SH-SY5Y (cell line): Measurements from ENCODE around the gene LDLRAD2.

Source experiments
- GATA2 ChIP-seq: IDR thresholded peaks from 2 replicates; pipeline ENCODE4 v1.6.1; 2011; ENCODE audit warnings: mild to moderate bottlenecking, low read depth, low read length
- GATA3 ChIP-seq: IDR thresholded peaks from 2 replicates; pipeline ENCODE4 v1.6.1; 2011; ENCODE audit warnings: low read depth, mild to moderate bottlenecking, low read length, moderate library complexity

DNA sequence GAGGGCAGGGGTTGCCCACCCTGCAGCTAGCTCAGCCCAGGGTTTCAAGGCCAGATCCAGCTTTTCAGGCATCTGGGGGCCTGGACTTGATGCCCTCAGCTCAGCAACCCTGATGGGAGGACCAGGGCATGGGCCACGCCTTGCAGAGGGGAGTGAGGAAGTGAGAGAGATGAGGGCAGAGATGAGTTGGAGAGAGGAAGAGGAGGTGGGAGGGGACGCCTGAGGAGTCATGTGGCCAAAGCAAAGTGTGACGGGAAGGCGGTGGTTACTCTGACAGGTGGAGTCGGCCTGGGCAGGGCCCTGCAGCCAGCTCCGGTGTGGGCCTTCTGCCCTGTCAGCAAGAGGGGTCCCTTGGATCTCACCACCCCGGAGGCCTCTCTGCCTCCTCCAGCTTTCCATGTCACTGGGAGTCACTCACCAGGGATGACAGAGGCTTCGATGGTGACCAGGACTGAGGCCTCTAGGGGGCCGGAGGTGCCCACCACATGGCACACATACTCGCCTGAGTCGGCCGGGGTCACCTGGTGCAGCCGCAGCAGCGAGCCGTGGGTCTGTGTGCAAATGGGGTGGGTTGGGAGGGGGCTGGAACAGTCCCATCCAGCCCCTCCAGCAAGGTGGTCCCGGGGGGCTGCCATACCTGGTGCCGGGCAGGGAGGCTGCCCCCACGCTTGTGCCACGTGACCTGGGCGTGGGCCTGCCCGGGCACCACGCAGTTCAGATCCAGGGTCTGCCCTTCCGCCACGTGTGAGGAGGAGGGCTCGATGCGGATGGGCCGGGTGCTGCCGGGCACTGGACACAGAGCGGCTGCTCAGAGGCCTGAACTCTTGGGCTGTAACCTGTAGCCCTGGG is 40.4 kb downstream of the LDLRAD2 start:
- TF ChIP-seq GATA3 (no peak), GATA2 (no peak)
